Chondrocyte (in vitro differentiated cells): Measurements from ENCODE around the gene CD79B. TPM values are rescaled to one million over a fixed set of nuclear protein-coding genes. Genes with fewer than 3 reads are reported as not detected.

Experiments
- DNase-seq: peaks from one replicate; pipeline ENCODE4 v3.0.0; 2021; ENCODE audit warnings: mixed read lengths, low spot score
- H3K27ac Mint-ChIP-seq: one replicate; pipeline ENCODE4 v1.8.0; 2021; ENCODE audit warnings: mild to moderate bottlenecking, moderate library complexity, mixed read lengths; ENCODE audit not compliant: unreplicated experiment
- H3K27me3 Mint-ChIP-seq: 2 replicates; pipeline ENCODE4 v1.8.0; 2021; ENCODE audit warnings: low read depth, mixed read lengths
- H3K36me3 Mint-ChIP-seq: 2 replicates; pipeline ENCODE4 v1.8.0; 2021; ENCODE audit warnings: low read depth, mixed read lengths
- H3K4me1 Mint-ChIP-seq: 2 replicates; pipeline ENCODE4 v1.8.0; 2021; ENCODE audit warnings: low read depth, mild to moderate bottlenecking, mixed read lengths
- H3K4me3 Mint-ChIP-seq: one replicate; pipeline ENCODE4 v1.8.0; 2021; ENCODE audit warnings: mild to moderate bottlenecking, moderate library complexity, mixed read lengths; ENCODE audit not compliant: unreplicated experiment
- H3K9me3 Mint-ChIP-seq: 2 replicates; pipeline ENCODE4 v1.8.0; 2021; ENCODE audit warnings: low read depth, mixed read lengths
- total RNA-seq: library from RNA; stranded (reverse); gene quantifications from 3 replicates; pipeline ENCODE4 v1.2.1, GENCODE V29; 2021
- TF ChIP-seq, protein P1 (sequence below): fragments of 200-600 bp; sonication (generic); IDR thresholded peaks from 2 replicates; pipeline ENCODE4 v1.5.0; 2021; ENCODE audit warnings: antibody characterized with exemption, mild to moderate bottlenecking, moderate library complexity

The CD79B gene
- total RNA-seq, 1 donor from 2014 or later, result not detected

DNA sequence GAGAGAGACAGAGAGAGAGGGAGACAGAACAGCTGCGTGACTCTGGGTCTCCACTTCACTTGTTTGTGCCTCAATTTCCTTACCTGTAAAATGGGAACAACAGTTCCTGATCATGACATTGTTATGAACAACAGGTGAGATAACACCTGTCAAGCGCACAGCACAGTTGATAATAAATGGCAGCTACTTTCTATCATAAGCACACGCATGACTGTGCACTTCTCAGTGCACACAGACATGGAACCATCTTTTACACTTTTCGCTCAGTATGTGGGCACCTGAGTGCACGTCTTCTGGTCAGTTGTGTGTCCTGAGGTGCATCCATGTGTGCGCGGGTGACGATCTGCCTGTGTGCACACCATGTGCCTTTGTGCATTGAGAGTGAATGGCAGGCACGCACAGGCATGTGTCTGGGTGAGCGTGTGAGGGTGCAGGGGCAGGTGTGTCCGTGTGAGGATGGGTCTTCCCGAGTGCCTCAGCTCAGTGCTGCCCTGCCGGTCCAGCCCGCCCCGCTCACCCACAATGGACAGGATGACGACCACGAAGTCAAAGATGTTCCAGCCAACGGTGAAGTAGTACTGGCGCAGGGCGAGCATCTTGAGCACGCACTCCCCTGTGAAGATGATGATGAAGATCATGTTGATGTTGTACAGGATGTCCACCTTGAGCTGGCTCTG lies 10.3 kb upstream of the CD79B start:
- Mint-ChIP-seq H3K36me3 (no peaks in the 10 kb centered on the region), H3K4me1 (no peaks in the 10 kb centered on the region), H3K9me3 (no peaks in the 10 kb centered on the region), H3K27ac (no peak overlapping the region), H3K4me3 (no peak overlapping the region), H3K27me3 (peaks cover 4% of the 10 kb centered on the region)
- DNase-seq, result no peak
- TF ChIP-seq, protein P1, sequence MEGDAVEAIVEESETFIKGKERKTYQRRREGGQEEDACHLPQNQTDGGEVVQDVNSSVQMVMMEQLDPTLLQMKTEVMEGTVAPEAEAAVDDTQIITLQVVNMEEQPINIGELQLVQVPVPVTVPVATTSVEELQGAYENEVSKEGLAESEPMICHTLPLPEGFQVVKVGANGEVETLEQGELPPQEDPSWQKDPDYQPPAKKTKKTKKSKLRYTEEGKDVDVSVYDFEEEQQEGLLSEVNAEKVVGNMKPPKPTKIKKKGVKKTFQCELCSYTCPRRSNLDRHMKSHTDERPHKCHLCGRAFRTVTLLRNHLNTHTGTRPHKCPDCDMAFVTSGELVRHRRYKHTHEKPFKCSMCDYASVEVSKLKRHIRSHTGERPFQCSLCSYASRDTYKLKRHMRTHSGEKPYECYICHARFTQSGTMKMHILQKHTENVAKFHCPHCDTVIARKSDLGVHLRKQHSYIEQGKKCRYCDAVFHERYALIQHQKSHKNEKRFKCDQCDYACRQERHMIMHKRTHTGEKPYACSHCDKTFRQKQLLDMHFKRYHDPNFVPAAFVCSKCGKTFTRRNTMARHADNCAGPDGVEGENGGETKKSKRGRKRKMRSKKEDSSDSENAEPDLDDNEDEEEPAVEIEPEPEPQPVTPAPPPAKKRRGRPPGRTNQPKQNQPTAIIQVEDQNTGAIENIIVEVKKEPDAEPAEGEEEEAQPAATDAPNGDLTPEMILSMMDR, result no peak

DNA sequence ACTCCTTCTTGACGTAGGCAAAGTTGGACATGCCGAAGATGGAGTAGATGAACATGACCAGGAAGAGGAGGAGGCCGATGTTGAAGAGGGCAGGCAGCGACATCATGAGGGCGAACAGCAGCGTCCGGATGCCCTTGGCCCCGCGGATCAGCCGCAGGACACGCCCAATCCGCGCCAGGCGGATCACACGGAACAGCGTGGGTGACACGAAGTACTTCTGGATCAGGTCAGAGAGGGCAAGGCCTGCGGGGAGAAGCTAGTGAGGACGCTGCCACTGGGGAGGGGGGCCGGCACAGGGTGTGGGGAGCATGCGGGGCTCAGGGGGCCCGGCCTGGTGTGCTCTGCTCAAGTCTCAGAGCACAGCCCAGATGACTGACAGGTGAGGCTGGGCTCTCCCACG lies 9.6 kb upstream of the CD79B start:
- Mint-ChIP-seq H3K36me3 (no peaks in the 10 kb centered on the region), H3K27ac (no peak overlapping the region), H3K9me3 (no peaks in the 10 kb centered on the region), H3K4me1 (no peaks in the 10 kb centered on the region), H3K4me3 (no peak overlapping the region), H3K27me3 (peaks cover 4% of the 10 kb centered on the region)
- TF ChIP-seq, protein P1, result no peak
- DNase-seq, result no peak

DNA sequence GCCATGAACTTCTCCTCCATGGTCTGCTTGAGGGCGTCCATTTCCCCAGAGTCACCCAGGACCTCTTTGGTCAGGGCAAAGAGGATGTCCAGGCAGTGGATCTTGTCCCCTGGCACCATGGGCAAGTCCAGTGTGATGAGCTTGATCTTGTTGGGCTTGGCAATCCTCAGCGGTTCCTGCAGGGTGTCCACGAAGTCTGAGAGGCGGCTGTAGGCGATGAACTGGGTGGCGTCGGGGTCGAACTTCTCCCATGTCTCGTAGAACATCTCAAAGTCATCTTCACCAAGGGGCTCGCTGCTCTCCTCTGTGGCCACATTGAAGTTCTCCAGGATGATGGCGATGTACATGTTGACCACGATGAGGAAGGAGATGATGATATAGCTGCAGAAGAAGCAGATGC lies 9.0 kb upstream of the CD79B start:
- DNase-seq, result no peak

DNA sequence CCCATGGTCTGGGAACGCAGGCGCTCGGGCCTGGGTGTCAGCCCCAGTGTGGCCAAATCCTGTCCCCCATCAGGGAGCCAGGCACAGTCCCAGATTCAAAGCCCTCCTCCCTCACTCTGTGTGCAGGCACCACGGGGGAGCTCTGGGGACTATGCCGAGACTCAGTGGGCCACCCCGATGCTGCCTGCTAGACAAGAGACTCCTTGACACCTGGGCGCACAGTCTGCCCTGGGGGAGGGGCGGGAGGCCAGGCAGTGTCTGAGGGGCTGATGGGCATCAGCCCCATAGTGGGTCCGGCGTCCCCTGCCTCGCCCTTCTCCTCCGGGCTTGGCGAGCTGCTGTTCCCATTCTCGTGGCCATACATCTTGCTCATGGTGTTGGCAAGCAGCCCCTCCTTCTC lies 8.5 kb upstream of the CD79B start:
- no peak overlapping the region for H3K27ac Mint-ChIP-seq
- no peaks in the 10 kb centered on the region for H3K4me1 Mint-ChIP-seq
- no peaks in the 10 kb centered on the region for H3K9me3 Mint-ChIP-seq
- peaks cover 9% of the 10 kb centered on the region for H3K27me3 Mint-ChIP-seq
- H3K4me3 Mint-ChIP-seq, result no peak overlapping the region
- peak; percentile 88 for DNase-seq
- H3K36me3 Mint-ChIP-seq, result no peaks in the 10 kb centered on the region
- TF ChIP-seq, protein P1, result no peak

More for the DNA sequence above, 9.0 kb upstream of the CD79B start:
- Mint-ChIP-seq H3K27ac (no peak overlapping the region), H3K4me1 (no peaks in the 10 kb centered on the region), H3K9me3 (no peaks in the 10 kb centered on the region), H3K4me3 (no peak overlapping the region), H3K27me3 (peaks cover 5% of the 10 kb centered on the region), H3K36me3 (no peaks in the 10 kb centered on the region)
- TF ChIP-seq, protein P1, result no peak

DNA sequence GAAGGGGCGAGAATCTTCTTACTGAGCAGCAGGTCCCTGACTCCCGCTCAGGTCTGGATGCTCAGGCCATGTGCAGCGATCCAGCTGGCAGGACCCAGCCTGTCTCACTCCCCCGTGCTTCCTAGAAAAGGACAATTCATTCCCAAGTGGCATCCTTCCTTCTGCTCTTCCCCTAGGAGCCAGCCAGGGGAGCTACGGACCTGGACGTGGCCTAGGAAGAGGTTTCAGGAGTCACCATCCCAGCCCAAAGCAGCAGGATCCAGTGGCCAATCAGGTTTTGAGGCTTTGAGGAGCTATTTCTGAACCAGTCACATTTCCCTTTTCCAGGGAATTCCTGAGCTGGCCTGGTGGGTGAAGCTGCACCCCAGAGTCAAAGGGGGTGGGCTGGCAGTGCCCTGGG lies 7.8 kb upstream of the CD79B start:
- no peak for DNase-seq
- H3K9me3 Mint-ChIP-seq, result no peaks in the 10 kb centered on the region
- H3K36me3 Mint-ChIP-seq, result no peaks in the 10 kb centered on the region
- H3K4me3 Mint-ChIP-seq, result no peak overlapping the region
- TF ChIP-seq, protein P1, result no peak
- H3K27ac Mint-ChIP-seq, result no peak overlapping the region
- no peaks in the 10 kb centered on the region for H3K4me1 Mint-ChIP-seq
- H3K27me3 Mint-ChIP-seq, result peaks cover 14% of the 10 kb centered on the region
